CD14-positive monocyte (primary cell): ENCODE data around the gene SORBS1. TPM values are rescaled to one million over a fixed set of nuclear protein-coding genes. Genes with fewer than 3 reads are reported as not detected.

Source experiments
- DNase-seq, 3 donors: peaks; one replicate each; pipeline ENCODE4 v3.0.0-alpha.2; 2011 to 2022
- H2AFZ ChIP-seq: 2 replicates; pipeline ENCODE4 v1.6.0; 2012; ENCODE audit warnings: mild to moderate bottlenecking, low read depth, low read length, inconsistent platforms; ENCODE audit not compliant: insufficient read depth, poor library complexity, severe bottlenecking
- H3K27ac ChIP-seq, 2 donors: 1 replicate in 1 of 2; 2 replicates in 1 of 2; pipeline ENCODE4 v1.5.1; 2012 to 2013; ENCODE audit warnings: low read length in 2 of 2, control low read depth in 1 of 2, inconsistent platforms in 1 of 2, low read depth in 1 of 2, mild to moderate bottlenecking in 1 of 2
- H3K27me3 ChIP-seq, 2 donors: one replicate each; pipeline versions ENCODE4 v1.6.0 to v1.6.1; 2011 to 2013; ENCODE audit warnings: low read length in 2 of 2; ENCODE audit not compliant: control insufficient read depth in 2 of 2, insufficient read depth in 2 of 2
- H3K36me3 ChIP-seq, 2 donors: replicated peaks in 1 of 2; 1 replicate in 1 of 2; 2 replicates in 1 of 2; pipeline versions ENCODE4 v1.5.1 to v1.6.1; 2012 to 2013; ENCODE audit warnings: low read length in 2 of 2, control low read depth in 1 of 2, inconsistent platforms in 1 of 2, mild to moderate bottlenecking in 1 of 2; ENCODE audit not compliant: insufficient read depth in 2 of 2, control insufficient read depth in 1 of 2
- H3K4me1 ChIP-seq, 2 donors: 1 replicate in 1 of 2; 2 replicates in 1 of 2; pipeline versions ENCODE4 v1.5.1 to v1.6.1; 2012 to 2013; ENCODE audit warnings: low read length in 2 of 2, control low read depth in 1 of 2, inconsistent platforms in 1 of 2, mild to moderate bottlenecking in 1 of 2, moderate library complexity in 1 of 2; ENCODE audit not compliant: insufficient read depth in 2 of 2, control insufficient read depth in 1 of 2
- H3K4me2 ChIP-seq: replicated peaks from 2 replicates; pipeline ENCODE3; 2012; ENCODE audit warnings: low read length, moderate library complexity, mild to moderate bottlenecking; ENCODE audit not compliant: poor library complexity, severe bottlenecking; ENCODE audit errors: extremely low read depth
- H3K4me3 ChIP-seq, 3 experiments: fragments of 200-600 bp in 1 of 3; sonication (generic) in 1 of 3; replicated peaks in 1 of 3; 1 replicate in 2 of 3; 2 replicates in 1 of 3; pipeline ENCODE4 v1.5.1; 2011 to 2013; ENCODE audit warnings: low read length in 3 of 3, mild to moderate bottlenecking in 3 of 3, control low read depth in 2 of 3, low read depth in 2 of 3, inconsistent platforms in 1 of 3, moderate library complexity in 1 of 3
- H3K79me2 ChIP-seq: 2 replicates; pipeline ENCODE4 v1.6.0; 2012; ENCODE audit warnings: mild to moderate bottlenecking, control low read depth, inconsistent platforms, low read length, moderate library complexity; ENCODE audit not compliant: insufficient read depth
- H3K9ac ChIP-seq: 2 replicates; pipeline ENCODE4 v1.6.0; 2017; ENCODE audit warnings: low read length, mild to moderate bottlenecking; ENCODE audit not compliant: insufficient read depth, poor library complexity, severe bottlenecking
- H3K9me3 ChIP-seq, 2 donors: replicated peaks in 1 of 2; 1 replicate in 1 of 2; 2 replicates in 1 of 2; pipeline versions ENCODE4 v1.5.1 to v1.6.1; 2012 to 2013; ENCODE audit warnings: low read length in 2 of 2, control low read depth in 1 of 2; ENCODE audit not compliant: control insufficient read depth in 1 of 2, insufficient read depth in 1 of 2
- H4K20me1 ChIP-seq: 2 replicates; pipeline ENCODE4 v1.6.0; 2012; ENCODE audit warnings: mild to moderate bottlenecking, low read length, control low read depth, moderate library complexity; ENCODE audit not compliant: insufficient read depth
- H3K27ac Mint-ChIP-seq, 7 donors: one replicate each; pipeline ENCODE4 v1.8.0; 2020; ENCODE audit warnings: mild to moderate bottlenecking in 7 of 7, mixed read lengths in 7 of 7, moderate library complexity in 6 of 7, inconsistent platforms in 2 of 7
- H3K27me3 Mint-ChIP-seq, 3 donors: one replicate each; pipeline ENCODE4 v1.8.0; 2021 to 2022; ENCODE audit warnings: low read depth in 3 of 3, mild to moderate bottlenecking in 3 of 3, mixed read lengths in 3 of 3, moderate library complexity in 3 of 3, inconsistent platforms in 1 of 3
- H3K36me3 Mint-ChIP-seq, 2 donors: one replicate each; pipeline ENCODE4 v1.8.0; 2020; ENCODE audit warnings: mixed read lengths in 2 of 2, inconsistent platforms in 1 of 2, mild to moderate bottlenecking in 1 of 2
- H3K4me1 Mint-ChIP-seq: one replicate; pipeline ENCODE4 v1.8.0; 2020; ENCODE audit warnings: mild to moderate bottlenecking, mixed read lengths
- H3K4me3 Mint-ChIP-seq, 2 donors: one replicate each; pipeline ENCODE4 v1.8.0; 2020; ENCODE audit warnings: mild to moderate bottlenecking in 2 of 2, mixed read lengths in 2 of 2, moderate library complexity in 1 of 2
- H3K9me3 Mint-ChIP-seq, 7 donors: one replicate each; pipeline ENCODE4 v1.8.0; 2020 to 2022; ENCODE audit warnings: mixed read lengths in 7 of 7, mild to moderate bottlenecking in 6 of 7, moderate library complexity in 6 of 7, inconsistent platforms in 2 of 7
- CTCF ChIP-seq: fragments of 200-600 bp; IDR thresholded peaks from one replicate; pipeline ENCODE4 v1.8.0; 2022; ENCODE audit warnings: antibody characterized with exemption, mild to moderate bottlenecking
- WGBS: methylation state at CpG from one replicate; pipeline ENCODE4 v1.1.5; 2013; ENCODE audit warnings: missing lambda C conversion rate; ENCODE audit not compliant: insufficient coverage; 5-methylcytosine and 5-hydroxymethylcytosine counted together
- intact Hi-C, 2 donors: fragments of 100-400 bp; cut with micrococcal nuclease; formaldehyde crosslinking; loops; one replicate each; pipeline versions ENCODE4 v1.15.0 to v1.15.1; 2023
- polyA plus RNA-seq, 3 donors: library from polyadenylated mRNA; depleted of rRNA in 1 of 3; unstranded in 2 of 3; stranded (reverse) in 1 of 3; fragments of 300-500 nt in 2 of 3; fragments of >200 nt in 1 of 3; fragmentation: Illumina TruSeq in 2 of 3; gene quantifications; 1 replicate in 2 of 3; 2 replicates in 1 of 3; pipeline ENCODE4 v1.2.3, GENCODE V29; 2012 to 2021

The SORBS1 gene
- polyA plus RNA-seq, 3 donors, result 0.08 to 0.15 TPM; not detected in 1

- Histone ChIP-seq H3K27ac (no peak overlapping the region), H3K4me1 (no peaks in the 10 kb centered on the region), H4K20me1 (no peaks in the 10 kb centered on the region), H3K79me2 (no peaks in the 10 kb centered on the region), H2AFZ (no peak overlapping the region), H3K27me3 (no peaks in the 10 kb centered on the region), H3K36me3 (no peaks in the 10 kb centered on the region), H3K9ac (no peak overlapping the region), H3K4me2 (no peak overlapping the region), H3K4me3 (no peak overlapping the region), H3K9me3 (no peaks in the 10 kb centered on the region)
- 100% methylated on average over 2 of the region's 3 CpGs for WGBS
- no peak for DNase-seq
- TF ChIP-seq CTCF, result no peak
- Mint-ChIP-seq H3K4me1 (no peaks in the 10 kb centered on the region), H3K36me3 (no peaks in the 10 kb centered on the region), H3K4me3 (no peak overlapping the region), H3K9me3 (no peaks in the 10 kb centered on the region), H3K27ac (no peak overlapping the region), H3K27me3 (peaks cover 2 to 9% (median 2%) of the 10 kb centered on the region in 3 donors)
- intact Hi-C loops, result no loop called here
Observed at GRCh38 chr10:95282107-95282506, 279.1 kb downstream of the SORBS1 start.

- no peak overlapping the region for H3K27ac ChIP-seq
- intact Hi-C loops, result no loop called here
- H3K4me3 Mint-ChIP-seq, result no peak overlapping the region
- no peak for TF ChIP-seq CTCF
- 100% methylated on average over 1 of the region's 2 CpGs for WGBS
- peaks cover 2 to 6% (median 2%) of the 10 kb centered on the region in 3 donors for H3K27me3 Mint-ChIP-seq
- no peaks in the 10 kb centered on the region for H3K27me3 ChIP-seq
- H3K4me1 ChIP-seq, result no peaks in the 10 kb centered on the region
- no peaks in the 10 kb centered on the region for H3K79me2 ChIP-seq
- H3K4me3 ChIP-seq, result no peak overlapping the region
- no peak overlapping the region for H3K27ac Mint-ChIP-seq
- H3K4me1 Mint-ChIP-seq, result no peaks in the 10 kb centered on the region
- H3K9me3 Mint-ChIP-seq, result no peaks in the 10 kb centered on the region
- H2AFZ ChIP-seq, result no peak overlapping the region
- no peak overlapping the region for H3K4me2 ChIP-seq
- DNase-seq, result no peak
- no peaks in the 10 kb centered on the region for H3K9me3 ChIP-seq
- H3K36me3 ChIP-seq, result no peaks in the 10 kb centered on the region
- no peaks in the 10 kb centered on the region for H4K20me1 ChIP-seq
- H3K9ac ChIP-seq, result no peak overlapping the region
- H3K36me3 Mint-ChIP-seq, result no peaks in the 10 kb centered on the region
Observed at GRCh38 chr10:95281206-95281605, 280.0 kb downstream of the SORBS1 start.
